Neural progenitor cell (in vitro differentiated cells): ENCODE results near the gene PLN. TPM values are rescaled to one million over a fixed set of nuclear protein-coding genes. Genes with fewer than 3 reads are reported as not detected.

Experiments
- DNase-seq: peaks from one replicate; pipeline ENCODE4 v3.0.0-alpha.2; 2016; ENCODE audit warnings: low spot score
- H2AFZ ChIP-seq: fragments of 200-600 bp; sonication (generic); replicated peaks from 2 replicates; pipeline ENCODE4 v1.6.1; 2016; ENCODE audit warnings: antibody characterized with exemption
- H3F3A ChIP-seq: fragments of 200-600 bp; sonication (generic); 2 replicates; pipeline ENCODE4 v1.6.1; 2016; ENCODE audit warnings: antibody characterized with exemption, low read depth
- H3K27ac ChIP-seq: fragments of 200-600 bp; sonication (generic); 2 replicates; pipeline ENCODE4 v1.5.1; 2016; ENCODE audit warnings: mild to moderate bottlenecking
- H3K27me3 ChIP-seq: fragments of 200-600 bp; sonication (generic); 2 replicates; pipeline ENCODE4 v1.6.1; 2016; ENCODE audit warnings: mild to moderate bottlenecking, moderate library complexity
- H3K36me3 ChIP-seq: fragments of 200-600 bp; sonication (generic); 2 replicates; pipeline ENCODE4 v1.5.1; 2016
- H3K4me1 ChIP-seq: fragments of 200-600 bp; sonication (generic); 2 replicates; pipeline ENCODE4 v1.6.1; 2016; ENCODE audit warnings: mixed run types
- H3K4me2 ChIP-seq: fragments of 200-600 bp; sonication (generic); 2 replicates; pipeline ENCODE4 v1.6.1; 2016
- H3K4me3 ChIP-seq: fragments of 200-600 bp; sonication (generic); 2 replicates; pipeline ENCODE4 v1.5.1; 2016
- H3K79me2 ChIP-seq: fragments of 200-600 bp; sonication (generic); 2 replicates; pipeline ENCODE4 v1.6.1; 2016; ENCODE audit warnings: low read depth
- H3K9ac ChIP-seq: fragments of 200-600 bp; sonication (generic); 2 replicates; pipeline ENCODE4 v1.6.1; 2016
- H3K9me3 ChIP-seq: fragments of 200-600 bp; sonication (generic); 2 replicates; pipeline ENCODE4 v1.5.1; 2016; ENCODE audit warnings: low read depth
- H4K20me1 ChIP-seq: fragments of 200-600 bp; sonication (generic); 2 replicates; pipeline ENCODE4 v1.6.1; 2016; ENCODE audit warnings: low read depth
- H3K27ac Mint-ChIP-seq: 3 replicates; pipeline ENCODE4 v1.8.0; 2021; ENCODE audit warnings: mixed read lengths
- H3K27me3 Mint-ChIP-seq: 2 replicates; pipeline ENCODE4 v1.8.0; 2022; ENCODE audit warnings: low read depth, mild to moderate bottlenecking, inconsistent platforms, moderate library complexity, mixed read lengths; ENCODE audit not compliant: insufficient read depth
- H3K36me3 Mint-ChIP-seq: 3 replicates; pipeline ENCODE4 v1.8.0; 2021; ENCODE audit warnings: mixed read lengths
- H3K4me1 Mint-ChIP-seq: 3 replicates; pipeline ENCODE4 v1.8.0; 2021; ENCODE audit warnings: mixed read lengths
- H3K4me3 Mint-ChIP-seq: 3 replicates; pipeline ENCODE4 v1.8.0; 2021; ENCODE audit warnings: mild to moderate bottlenecking, moderate library complexity, mixed read lengths
- H3K9me3 Mint-ChIP-seq: 3 replicates; pipeline ENCODE4 v1.8.0; 2020; ENCODE audit warnings: mixed read lengths
- EZH2 ChIP-seq: fragments of 200-600 bp; sonication (generic); IDR thresholded peaks from 2 replicates; pipeline ENCODE4 v1.6.1; 2017; ENCODE audit warnings: antibody characterized with exemption, mild to moderate bottlenecking, moderate library complexity
- EZH2phosphoT487 ChIP-seq: fragments of 200-600 bp; sonication (generic); IDR thresholded peaks from 2 replicates; pipeline ENCODE4 v1.6.1; 2017; ENCODE audit warnings: antibody characterized with exemption
- total RNA-seq: library from RNA; depleted of rRNA; stranded (reverse); fragments of >200 nt; gene quantifications from 2 replicates; pipeline ENCODE4 v1.2.3, GENCODE V29; 2015; ENCODE audit warnings: low replicate concordance
- TF ChIP-seq, protein P1 (sequence below): fragments of 200-600 bp; sonication (generic); IDR thresholded peaks from 2 replicates; pipeline ENCODE4 v1.5.1; 2017; ENCODE audit warnings: antibody characterized with exemption, mild to moderate bottlenecking

The PLN gene
- total RNA-seq, 1 donor from 2014 or later = not detected

DNA sequence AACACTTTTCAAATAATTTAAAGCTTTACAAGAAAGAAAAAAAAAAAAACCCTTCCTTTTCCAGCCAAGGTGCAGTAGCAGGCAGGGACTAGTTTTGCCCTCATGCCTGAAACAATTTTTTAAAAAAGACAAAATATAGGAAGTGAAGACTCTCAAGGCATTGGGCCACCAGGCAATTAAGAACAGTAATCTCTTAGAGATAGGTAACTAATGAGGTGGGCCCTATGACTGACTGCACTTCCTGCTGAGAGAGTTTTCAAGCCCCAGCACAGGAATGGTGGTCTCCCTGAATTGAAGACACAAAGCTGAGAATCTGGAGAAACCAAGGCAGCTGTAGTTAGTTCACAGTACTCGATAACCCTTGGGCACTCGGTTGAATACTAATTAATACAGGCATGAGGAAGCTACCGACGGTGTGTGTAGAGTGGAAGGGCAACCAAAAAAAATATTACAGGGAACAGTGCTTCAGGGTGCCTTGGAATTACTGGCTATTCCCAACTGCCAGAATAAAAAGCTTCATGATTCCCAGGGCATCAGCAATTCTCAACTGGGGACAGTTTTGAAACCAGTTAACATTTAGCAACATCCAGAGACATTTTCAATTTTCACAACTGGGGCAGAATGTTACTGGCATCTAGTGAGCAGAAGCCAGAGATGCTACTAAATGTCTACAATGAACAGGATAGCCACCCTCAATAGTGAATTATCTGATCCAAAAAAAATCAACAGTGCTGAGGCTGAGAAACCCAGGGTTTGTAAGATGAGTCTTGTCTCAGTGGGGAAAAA is 36.0 kb upstream of the PLN start:
- no peaks in the 10 kb centered on the region for H3K79me2 ChIP-seq

DNA sequence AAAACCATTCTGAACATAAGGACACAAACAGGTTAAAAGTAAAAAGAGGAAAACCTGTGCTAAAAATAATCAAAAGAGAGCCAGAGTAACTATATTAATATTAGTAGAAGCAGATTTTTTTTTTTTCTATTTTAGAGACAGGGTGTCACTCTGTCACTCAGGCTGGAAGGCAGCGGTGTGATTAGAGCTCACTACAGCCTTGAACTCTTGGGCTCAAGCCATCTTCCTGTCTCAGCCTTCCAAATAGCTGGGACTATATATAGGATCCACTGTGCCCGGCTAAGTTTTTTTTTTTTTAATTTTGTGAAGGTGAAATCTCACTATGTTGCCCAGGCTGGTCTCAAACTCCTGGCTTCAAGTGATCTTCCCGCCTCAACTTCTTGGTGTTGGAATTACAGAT is 33.4 kb upstream of the PLN start:
- Histone ChIP-seq H3F3A (no peaks in the 10 kb centered on the region), H3K27me3 (no peaks in the 10 kb centered on the region), H4K20me1 (no peaks in the 10 kb centered on the region), H3K4me3 (no peak overlapping the region), H3K79me2 (no peaks in the 10 kb centered on the region), H3K9me3 (no peaks in the 10 kb centered on the region), H3K36me3 (no peaks in the 10 kb centered on the region), H3K4me2 (no peak overlapping the region), H3K9ac (no peak overlapping the region), H3K4me1 (no peaks in the 10 kb centered on the region), H2AFZ (no peak overlapping the region), H3K27ac (no peak overlapping the region)
- TF ChIP-seq EZH2phosphoT487 (no peak), EZH2 (no peak)
- TF ChIP-seq, protein P1, sequence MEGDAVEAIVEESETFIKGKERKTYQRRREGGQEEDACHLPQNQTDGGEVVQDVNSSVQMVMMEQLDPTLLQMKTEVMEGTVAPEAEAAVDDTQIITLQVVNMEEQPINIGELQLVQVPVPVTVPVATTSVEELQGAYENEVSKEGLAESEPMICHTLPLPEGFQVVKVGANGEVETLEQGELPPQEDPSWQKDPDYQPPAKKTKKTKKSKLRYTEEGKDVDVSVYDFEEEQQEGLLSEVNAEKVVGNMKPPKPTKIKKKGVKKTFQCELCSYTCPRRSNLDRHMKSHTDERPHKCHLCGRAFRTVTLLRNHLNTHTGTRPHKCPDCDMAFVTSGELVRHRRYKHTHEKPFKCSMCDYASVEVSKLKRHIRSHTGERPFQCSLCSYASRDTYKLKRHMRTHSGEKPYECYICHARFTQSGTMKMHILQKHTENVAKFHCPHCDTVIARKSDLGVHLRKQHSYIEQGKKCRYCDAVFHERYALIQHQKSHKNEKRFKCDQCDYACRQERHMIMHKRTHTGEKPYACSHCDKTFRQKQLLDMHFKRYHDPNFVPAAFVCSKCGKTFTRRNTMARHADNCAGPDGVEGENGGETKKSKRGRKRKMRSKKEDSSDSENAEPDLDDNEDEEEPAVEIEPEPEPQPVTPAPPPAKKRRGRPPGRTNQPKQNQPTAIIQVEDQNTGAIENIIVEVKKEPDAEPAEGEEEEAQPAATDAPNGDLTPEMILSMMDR = no peak
- Mint-ChIP-seq H3K4me3 (no peak overlapping the region), H3K9me3 (no peaks in the 10 kb centered on the region), H3K36me3 (peaks cover 9% of the 10 kb centered on the region), H3K27ac (no peak overlapping the region), H3K27me3 (no peaks in the 10 kb centered on the region), H3K4me1 (no peaks in the 10 kb centered on the region)
- no peak for DNase-seq

More for the DNA sequence above, 36.0 kb upstream of the PLN start:
- no peak overlapping the region for H3K4me2 ChIP-seq
- TF ChIP-seq EZH2 (no peak), EZH2phosphoT487 (no peak)
- TF ChIP-seq, protein P1 = no peak
- H2AFZ ChIP-seq = no peak overlapping the region
- no peaks in the 10 kb centered on the region for H3K4me1 ChIP-seq
- H3K9me3 Mint-ChIP-seq = no peaks in the 10 kb centered on the region
- no peak overlapping the region for H3K4me3 ChIP-seq
- no peaks in the 10 kb centered on the region for H3K36me3 ChIP-seq
- H3K9ac ChIP-seq = no peak overlapping the region
- H3K36me3 Mint-ChIP-seq = no peaks in the 10 kb centered on the region
- H3K27ac ChIP-seq = no peak overlapping the region
- no peaks in the 10 kb centered on the region for H4K20me1 ChIP-seq
- H3K27me3 ChIP-seq = no peaks in the 10 kb centered on the region
- H3K27me3 Mint-ChIP-seq = no peaks in the 10 kb centered on the region
- no peaks in the 10 kb centered on the region for H3F3A ChIP-seq
- H3K4me1 Mint-ChIP-seq = no peaks in the 10 kb centered on the region
- DNase-seq = peak; percentile 2
- H3K4me3 Mint-ChIP-seq = no peak overlapping the region
- H3K27ac Mint-ChIP-seq = no peak overlapping the region
- H3K9me3 ChIP-seq = no peaks in the 10 kb centered on the region

DNA sequence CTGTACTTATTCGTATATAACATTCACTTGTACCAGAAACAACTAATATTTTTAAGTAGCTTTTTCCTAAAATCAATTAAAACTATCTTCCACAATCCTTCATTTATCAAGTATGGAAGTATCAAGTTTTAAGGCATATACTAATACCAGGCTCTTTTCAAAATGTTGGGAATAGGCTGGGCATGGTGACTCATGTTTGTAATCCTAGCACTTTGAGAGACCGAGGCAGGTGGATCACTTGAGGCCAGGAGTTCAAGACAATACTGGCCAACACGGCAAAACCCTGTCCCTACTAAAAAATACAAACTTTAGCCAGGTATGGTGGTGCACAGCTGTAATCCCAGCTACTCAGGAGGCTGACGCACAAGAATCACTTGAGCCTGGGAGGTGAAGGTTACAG is 25.7 kb upstream of the PLN start:
- Histone ChIP-seq H4K20me1 (no peaks in the 10 kb centered on the region), H3K27ac (no peak overlapping the region), H2AFZ (no peak overlapping the region), H3K9ac (no peak overlapping the region), H3K4me3 (no peak overlapping the region), H3F3A (no peaks in the 10 kb centered on the region), H3K79me2 (no peaks in the 10 kb centered on the region), H3K4me2 (no peak overlapping the region), H3K9me3 (no peaks in the 10 kb centered on the region), H3K36me3 (no peaks in the 10 kb centered on the region), H3K4me1 (no peaks in the 10 kb centered on the region), H3K27me3 (no peaks in the 10 kb centered on the region)
- H3K4me3 Mint-ChIP-seq = no peak overlapping the region
- H3K9me3 Mint-ChIP-seq = no peaks in the 10 kb centered on the region
- H3K36me3 Mint-ChIP-seq = peaks cover 22% of the 10 kb centered on the region
- DNase-seq = no peak
- H3K4me1 Mint-ChIP-seq = no peaks in the 10 kb centered on the region
- H3K27ac Mint-ChIP-seq = no peak overlapping the region
- H3K27me3 Mint-ChIP-seq = no peaks in the 10 kb centered on the region
- TF ChIP-seq EZH2phosphoT487 = no peak
- TF ChIP-seq, protein P1 = no peak
- no peak for TF ChIP-seq EZH2
